ENCODE measurements around the gene HRAS. TPM values are rescaled to one million over a fixed set of nuclear protein-coding genes. Genes with fewer than 3 reads are reported as not detected.

HRAS gene
- total RNA-seq, 3 donors from 2014 or later = 41.4 to 50.6 (median 50.1) TPM

GRCh38 chr11:506995-507726 is 28.2 kb downstream of the HRAS start, which contains the start of gene RNH1:
RNH1 (minus strand) TSS chr11:507242; CDS start chr11:502162, 5,080 bp downstream.
- Histone ChIP-seq H3K9me3 (no peaks in the 10 kb centered on the region), H3K4me3 (peak within 1 kb of the TSS; percentile 67), H3K36me3 (ENCODE audit: low read depth) (no peaks in the 10 kb centered on the region), H3K4me1 (ENCODE audit: low read depth) (peaks cover 35% of the 10 kb centered on the region)
- ATAC-seq = peak; percentile 91
- intact Hi-C loops (cut with DNase I, micrococcal nuclease) = no loop called here
- TF ChIP-seq, protein P1, sequence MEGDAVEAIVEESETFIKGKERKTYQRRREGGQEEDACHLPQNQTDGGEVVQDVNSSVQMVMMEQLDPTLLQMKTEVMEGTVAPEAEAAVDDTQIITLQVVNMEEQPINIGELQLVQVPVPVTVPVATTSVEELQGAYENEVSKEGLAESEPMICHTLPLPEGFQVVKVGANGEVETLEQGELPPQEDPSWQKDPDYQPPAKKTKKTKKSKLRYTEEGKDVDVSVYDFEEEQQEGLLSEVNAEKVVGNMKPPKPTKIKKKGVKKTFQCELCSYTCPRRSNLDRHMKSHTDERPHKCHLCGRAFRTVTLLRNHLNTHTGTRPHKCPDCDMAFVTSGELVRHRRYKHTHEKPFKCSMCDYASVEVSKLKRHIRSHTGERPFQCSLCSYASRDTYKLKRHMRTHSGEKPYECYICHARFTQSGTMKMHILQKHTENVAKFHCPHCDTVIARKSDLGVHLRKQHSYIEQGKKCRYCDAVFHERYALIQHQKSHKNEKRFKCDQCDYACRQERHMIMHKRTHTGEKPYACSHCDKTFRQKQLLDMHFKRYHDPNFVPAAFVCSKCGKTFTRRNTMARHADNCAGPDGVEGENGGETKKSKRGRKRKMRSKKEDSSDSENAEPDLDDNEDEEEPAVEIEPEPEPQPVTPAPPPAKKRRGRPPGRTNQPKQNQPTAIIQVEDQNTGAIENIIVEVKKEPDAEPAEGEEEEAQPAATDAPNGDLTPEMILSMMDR (IDR thresholded peaks at IDR 0.05) = no peak
- DNase-seq = peak; percentile 99 to 100 (median 99)

DNA sequence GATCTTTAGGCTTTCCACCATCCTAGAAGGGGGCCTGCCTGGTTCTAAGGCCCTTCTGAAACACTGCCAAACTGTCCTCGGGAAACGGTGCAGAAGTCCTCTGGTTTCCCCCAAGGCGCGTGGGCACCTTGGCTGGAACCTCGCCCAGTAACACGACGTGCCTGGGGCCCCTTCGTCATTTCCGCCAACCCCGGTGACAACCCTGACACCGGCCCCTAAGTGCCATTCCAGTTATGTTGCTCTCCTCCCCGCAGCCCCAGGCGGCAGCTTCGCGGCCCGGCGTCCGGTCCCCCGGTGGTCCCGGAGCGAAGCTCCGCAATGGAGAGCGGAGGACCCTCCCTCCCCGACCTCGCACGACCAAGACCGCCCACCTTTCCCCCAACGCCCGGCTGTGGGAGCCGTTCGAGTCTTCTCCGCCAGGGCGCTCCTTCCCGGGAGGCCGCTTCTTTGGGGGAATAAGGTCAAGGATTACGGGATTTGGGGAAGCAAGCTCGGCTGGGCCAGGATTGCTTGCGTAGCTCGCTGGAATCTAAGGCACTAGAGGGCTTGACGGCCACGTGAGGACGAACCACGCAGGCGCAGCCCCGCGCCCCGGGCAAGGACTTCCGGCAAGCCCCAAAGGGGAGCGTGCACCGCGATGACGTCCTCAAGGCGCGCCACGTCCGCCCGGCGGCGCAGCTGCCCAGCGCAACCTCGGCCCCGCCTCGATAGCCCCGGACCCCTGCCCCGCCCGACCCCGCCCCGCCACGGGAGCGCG is 29.0 kb downstream of the HRAS start:
- intact Hi-C loops (cut with DNase I, micrococcal nuclease) = no loop called here
- peaks cover 35% of the 10 kb centered on the region for H3K4me1 ChIP-seq (ENCODE audit: low read depth)
- TF ChIP-seq, protein P1 (IDR thresholded peaks at IDR 0.05) = no peak
- no peaks in the 10 kb centered on the region for H3K9me3 ChIP-seq
- DNase-seq (peak; percentile 96 to 99 (median 99)), ATAC-seq (peak; percentile 89)
- H3K4me3 ChIP-seq = peak overlapping the region; percentile 67
- H3K36me3 ChIP-seq (ENCODE audit: low read depth) = no peaks in the 10 kb centered on the region

DNA sequence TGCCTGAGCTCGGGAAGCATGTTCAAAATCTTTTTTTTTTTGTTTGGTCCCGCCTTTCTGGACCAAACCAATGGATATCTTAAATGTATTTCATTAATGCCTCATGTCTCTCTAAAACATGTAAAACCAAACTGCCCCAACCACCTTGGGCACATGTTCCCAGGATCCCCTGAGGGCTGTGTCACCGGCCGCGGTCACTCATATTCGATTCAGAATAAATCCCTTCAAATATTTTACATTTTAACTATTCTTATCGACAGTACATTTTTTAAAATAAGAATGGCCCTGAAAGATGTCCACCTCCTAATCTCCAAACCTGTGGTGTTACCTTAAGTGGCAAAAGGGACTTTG is 30.4 kb downstream of the HRAS start:
- TF ChIP-seq, protein P1 (IDR thresholded peaks at IDR 0.05) = no peak
- H3K4me1 ChIP-seq (ENCODE audit: low read depth) = peaks cover 35% of the 10 kb centered on the region
- no peak overlapping the region for H3K4me3 ChIP-seq
- H3K9me3 ChIP-seq = no peaks in the 10 kb centered on the region
- ATAC-seq (no peak), DNase-seq (no peak)
- intact Hi-C loops (cut with DNase I, micrococcal nuclease) = no loop called here
- H3K36me3 ChIP-seq (ENCODE audit: low read depth) = peaks cover 7% of the 10 kb centered on the region

- H3K4me1 ChIP-seq (ENCODE audit: low read depth) = peaks cover 35% of the 10 kb centered on the region
- intact Hi-C loops (cut with DNase I, micrococcal nuclease) = no loop called here
- no peak overlapping the region for H3K4me3 ChIP-seq
- H3K9me3 ChIP-seq = no peaks in the 10 kb centered on the region
- H3K36me3 ChIP-seq (ENCODE audit: low read depth) = peaks cover 9% of the 10 kb centered on the region
- no peak for ATAC-seq
- TF ChIP-seq, protein P1 (IDR thresholded peaks at IDR 0.05) = no peak
- peak in 2 of 3 donors; percentile 56 to 68 for DNase-seq
Measured at GRCh38 chr11:504053-504993, 31.1 kb downstream of the HRAS start.

Data from mucosa of descending colon (tissue), 3 donors.